ENCODE data around the gene IDH3G.
"Not testable (repeated sequence)": the region's sequence is repeated elsewhere in the genome, so short reads cannot be mapped to it uniquely, and the experiment has no call there.

IDH3G gene

DNA sequence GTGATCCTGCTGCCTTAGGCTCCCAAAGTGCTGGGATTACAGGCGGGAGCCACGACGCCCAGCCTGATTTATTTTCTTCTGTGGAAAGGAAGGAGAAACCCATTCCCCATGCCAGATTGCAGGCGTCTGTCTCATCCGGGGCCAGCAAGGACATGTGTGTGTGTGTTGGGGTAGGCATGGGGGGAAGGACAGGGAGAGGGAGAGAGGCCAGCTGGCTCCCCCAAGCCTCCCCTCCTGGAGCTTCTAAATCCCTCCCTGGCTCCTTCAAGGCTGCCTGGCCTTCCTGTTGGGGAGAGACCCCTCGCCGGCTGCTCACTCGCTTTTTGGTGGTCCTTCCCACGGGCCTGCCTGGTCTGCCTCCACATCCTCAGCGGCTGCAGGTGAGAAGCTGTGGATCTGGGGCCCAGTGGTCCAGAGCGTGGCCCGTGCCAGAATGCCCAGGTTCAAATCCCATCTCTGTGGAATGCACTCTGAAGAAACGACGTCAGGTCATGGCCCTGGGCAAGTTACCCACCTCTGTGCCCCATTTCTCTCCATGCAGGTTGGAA is 31.5 kb downstream of the IDH3G start:
- no peak for DNase-seq (ENCODE audit: low read depth in 2 of 2)

DNA sequence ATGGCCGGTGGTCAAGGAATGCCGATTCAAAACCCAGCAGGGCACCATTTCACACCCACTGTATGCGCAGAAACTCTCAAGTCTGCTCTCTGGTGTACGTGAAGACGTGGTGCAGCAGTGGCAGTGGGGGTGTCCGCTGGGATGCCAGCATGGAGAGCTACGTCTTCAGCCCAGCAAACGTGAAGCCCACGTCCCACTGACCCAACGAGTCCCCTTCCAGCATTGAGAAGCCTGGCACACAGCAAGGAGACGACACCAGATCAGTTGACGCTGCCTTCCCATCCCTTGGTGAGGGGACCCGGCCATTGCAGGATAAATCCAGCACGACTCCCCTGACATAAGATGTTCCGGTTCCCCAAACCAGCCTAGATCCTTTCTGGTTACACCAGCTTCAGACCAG is 32.3 kb downstream of the IDH3G start:
- DNase-seq (ENCODE audit: low read depth in 2 of 2), result no peak

DNA sequence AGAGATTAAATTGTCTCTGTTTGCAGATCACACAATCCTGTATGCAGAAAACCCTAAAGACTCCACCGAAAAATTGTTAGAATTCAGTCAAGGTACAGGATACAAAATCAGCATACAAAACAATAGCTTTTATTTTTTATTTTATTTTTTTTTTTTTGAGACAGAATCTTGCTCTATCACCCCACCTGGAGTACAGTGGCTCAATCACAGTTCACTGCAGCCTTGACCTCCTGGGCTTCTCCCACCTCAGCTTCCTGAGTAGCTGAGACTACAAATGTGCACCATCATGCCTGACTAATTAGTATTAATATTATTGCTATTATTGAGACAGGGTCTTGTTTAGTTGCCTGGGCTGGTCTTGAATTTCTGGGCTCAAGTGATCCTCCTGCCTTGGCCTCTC is 39.0 kb downstream of the IDH3G start:
- DNase-seq (ENCODE audit: low read depth in 2 of 2), result no peak

DNA sequence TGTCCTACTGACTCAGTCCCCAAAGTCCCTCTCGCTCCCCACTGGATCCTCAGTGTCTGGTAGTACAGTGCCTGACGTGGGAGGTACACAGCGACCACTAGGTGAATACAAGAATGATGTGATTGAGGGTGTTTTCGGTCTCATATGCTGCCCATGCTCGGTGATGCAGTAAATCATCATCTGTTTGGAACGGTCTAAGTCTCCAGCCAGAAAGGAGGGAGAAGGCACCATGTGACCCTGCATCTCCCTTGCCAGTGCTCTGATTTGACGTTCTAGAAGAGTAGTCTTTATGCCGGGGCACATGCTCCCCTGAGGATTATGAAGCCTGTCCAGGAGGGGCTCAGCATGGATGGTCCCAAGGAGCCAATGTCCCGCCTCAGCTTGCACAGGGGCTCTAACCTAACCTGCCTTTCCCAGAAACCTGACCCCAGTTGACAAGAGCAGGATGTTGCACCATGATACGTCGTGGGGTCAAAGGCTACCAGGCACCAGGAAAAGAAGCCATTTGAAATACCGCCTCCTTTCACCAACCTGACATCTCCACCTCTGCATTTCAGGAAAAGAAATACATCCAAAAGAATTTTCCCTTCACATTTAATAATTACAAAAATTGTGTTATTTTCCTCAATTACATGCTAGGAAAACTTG is 43.9 kb downstream of the IDH3G start:
- no peak for DNase-seq (ENCODE audit: low read depth in 2 of 2)

DNA sequence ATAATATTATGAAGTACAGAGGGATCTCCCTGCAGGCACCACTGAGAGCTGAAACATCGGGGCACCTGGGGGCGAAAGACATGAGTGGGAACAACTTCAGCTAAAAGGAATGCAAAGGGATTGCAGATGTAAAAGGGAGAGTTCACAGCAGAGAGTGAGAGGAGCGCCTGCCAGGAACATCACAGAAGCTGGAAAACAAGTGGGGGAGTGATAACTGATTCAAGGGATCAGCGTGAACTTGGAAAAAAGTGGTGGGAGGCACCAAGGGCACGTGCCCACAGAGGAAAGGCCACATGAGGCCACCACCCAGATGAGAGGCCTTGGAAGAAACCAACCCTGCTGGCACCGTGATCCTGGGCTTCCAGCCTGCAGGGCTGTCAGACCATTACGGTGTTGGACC is 45.2 kb downstream of the IDH3G start:
- not testable (repeated sequence) for DNase-seq (ENCODE audit: low read depth in 2 of 2)

DNA sequence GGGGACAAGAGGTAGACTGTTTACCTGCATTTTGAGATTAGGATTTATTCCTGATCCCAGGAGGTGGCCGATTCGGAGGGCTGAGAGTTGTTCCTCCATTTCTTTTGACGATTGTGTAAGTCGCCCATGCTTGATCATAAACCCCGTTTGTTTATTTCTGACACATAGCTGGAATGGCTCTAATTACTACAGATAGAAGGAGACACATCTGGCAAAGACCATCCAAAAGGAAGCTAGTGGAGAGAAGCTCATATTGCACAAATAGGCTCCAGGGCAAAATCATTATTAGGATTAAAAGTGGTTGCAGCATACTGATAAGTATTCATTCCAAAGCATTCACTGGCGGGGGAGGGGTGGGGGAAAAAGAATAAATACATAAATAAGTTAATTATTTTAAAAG is 47.2 kb downstream of the IDH3G start:
- DNase-seq (ENCODE audit: low read depth in 2 of 2), result not testable (repeated sequence)

DNA sequence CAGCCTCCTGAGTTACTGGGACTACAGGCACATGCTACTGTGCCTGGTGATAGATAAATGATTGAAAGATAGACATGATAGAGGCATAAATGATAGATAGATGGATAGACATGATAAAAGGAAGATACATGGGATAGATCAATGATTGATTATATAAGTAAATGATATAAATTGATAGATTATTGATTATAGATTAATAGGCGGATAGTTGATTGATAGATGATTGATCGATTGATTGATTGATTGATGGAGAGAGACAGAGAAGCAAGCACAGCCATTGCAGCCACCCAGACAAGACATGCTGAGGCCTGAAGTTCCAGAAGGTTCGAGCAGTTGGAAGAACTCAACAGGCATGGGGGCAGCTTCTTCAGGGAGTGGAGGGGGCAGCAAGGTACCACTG is 47.8 kb downstream of the IDH3G start:
- DNase-seq (ENCODE audit: low read depth in 2 of 2), result no peak

DNA sequence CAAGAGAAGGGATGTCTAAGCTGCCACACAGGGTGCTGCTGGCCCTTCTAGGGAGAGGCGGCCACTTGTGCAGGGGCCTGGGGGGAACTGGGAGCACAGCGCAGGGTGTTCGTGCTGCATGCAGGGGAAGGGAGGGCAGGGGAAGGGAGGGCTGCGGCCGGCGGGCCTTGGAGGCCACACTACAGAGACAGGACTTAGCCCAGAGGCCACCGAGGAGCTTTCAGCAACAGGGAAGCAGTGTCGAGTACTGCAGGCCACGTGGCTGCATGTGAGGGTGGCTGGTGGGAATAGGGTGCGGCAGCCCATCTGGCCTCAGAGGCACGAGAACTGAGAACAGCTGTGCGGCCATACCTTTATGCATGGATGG is 49.1 kb downstream of the IDH3G start:
- not testable (repeated sequence) for DNase-seq (ENCODE audit: low read depth in 2 of 2)

DNA sequence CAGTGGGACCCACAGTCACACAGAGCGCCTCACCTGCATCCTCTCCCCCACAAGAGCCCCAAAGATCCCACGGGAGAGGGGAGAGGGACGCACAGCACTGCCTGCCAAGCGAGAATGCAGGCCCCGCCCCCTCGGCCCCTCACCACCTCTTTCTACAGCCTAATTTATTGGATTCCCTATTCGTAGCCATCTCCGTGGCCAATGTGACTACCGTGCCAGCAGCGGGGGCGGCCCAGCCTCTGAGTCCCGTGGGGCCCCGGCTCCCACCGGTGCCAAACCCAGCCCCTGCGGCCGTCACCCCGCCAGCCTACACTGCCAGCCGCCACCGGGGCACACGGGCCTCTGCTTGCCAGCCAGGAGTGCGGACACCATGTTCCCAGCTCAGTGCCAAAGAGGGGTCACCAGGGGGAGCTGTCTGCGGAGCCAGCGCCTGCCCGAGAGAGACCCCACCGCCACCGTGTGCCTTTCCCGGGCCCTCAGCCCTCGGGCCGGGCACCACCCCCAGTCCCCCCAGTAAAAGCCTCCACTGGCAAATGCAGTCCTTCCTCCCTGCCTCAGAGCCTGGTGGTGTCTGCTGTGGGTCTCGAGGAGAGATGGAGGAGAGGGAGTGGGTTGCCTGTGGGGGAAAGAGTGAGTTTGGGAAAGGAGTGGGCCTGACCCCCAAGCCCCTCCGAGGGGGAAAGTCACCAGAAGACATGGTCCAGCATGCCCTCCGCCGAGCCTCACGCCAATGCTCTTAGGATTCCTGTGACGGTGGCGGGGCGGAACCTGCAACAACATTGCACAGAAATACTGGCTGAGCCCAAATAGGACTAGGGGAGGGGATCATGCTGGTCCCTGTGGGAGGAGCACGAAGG is 49.7 kb downstream of the IDH3G start:
- no peak for DNase-seq (ENCODE audit: low read depth in 2 of 2)

DNA sequence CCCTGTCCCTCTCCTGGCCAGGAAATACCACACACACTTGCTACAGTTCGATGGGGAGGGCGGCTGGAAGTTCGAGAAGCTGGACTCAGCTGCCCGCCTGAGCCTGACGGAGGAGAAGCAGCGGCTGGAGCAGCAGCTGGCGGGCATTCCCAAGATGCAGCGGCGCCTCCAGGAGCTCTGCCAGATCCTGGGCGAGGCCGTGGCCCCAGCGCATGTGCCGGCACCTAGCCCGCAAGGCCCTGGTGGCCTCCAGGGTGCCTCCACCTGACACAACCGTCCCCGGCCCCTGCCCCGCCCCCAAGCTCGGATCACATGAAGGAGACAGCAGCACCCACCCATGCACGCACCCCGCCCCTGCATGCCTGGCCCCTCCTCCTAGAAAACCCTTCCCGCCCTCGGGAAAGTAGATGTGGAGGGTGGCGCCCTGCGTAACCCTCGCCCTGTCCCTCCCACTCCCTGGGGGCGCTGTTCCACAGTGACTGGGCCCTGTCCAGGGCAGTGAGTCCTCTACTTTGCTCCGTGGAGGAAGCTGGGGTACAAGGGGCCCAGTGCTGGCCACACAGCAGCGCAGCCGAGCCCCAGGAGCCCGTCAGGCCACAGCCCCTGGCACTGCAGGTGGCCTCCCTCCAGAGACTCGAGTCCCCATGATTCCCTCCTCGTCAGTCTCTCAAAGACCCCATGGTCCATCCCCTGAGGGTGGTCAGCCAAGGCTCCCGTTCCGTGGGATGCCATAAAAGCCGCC is 50.5 kb downstream of the IDH3G start:
- DNase-seq (ENCODE audit: low read depth in 2 of 2), result not testable (repeated sequence)

DNA sequence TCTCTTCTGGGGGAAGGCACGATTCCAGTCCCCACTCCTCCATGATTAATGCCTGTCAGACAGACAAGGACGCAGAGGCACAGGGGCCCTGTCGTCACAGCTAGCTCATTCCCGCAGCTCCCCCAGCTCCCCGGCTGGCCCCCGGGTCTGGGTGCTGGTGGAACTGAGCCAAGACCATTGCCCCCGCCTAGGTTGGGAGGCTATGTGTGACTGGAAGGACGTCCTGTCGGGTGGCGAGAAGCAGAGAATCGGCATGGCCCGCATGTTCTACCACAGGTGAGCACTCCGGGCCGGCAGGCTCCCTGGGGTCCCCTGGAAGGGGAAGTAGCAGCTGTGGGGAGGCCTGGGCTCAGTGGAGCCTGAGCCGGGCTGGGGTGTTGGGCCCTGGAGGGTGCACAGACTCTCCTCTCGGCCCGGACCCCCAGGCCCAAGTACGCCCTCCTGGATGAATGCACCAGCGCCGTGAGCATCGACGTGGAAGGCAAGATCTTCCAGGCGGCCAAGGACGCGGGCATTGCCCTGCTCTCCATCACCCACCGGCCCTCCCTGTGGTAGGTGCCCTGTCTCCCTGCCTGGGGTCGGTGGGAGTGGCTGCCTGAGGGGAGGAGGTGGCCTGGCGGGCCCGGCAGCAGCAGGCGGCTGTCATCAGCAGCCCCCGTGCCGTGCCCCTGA is 51.2 kb downstream of the IDH3G start:
- DNase-seq (ENCODE audit: low read depth in 2 of 2), result not testable (repeated sequence)

DNA sequence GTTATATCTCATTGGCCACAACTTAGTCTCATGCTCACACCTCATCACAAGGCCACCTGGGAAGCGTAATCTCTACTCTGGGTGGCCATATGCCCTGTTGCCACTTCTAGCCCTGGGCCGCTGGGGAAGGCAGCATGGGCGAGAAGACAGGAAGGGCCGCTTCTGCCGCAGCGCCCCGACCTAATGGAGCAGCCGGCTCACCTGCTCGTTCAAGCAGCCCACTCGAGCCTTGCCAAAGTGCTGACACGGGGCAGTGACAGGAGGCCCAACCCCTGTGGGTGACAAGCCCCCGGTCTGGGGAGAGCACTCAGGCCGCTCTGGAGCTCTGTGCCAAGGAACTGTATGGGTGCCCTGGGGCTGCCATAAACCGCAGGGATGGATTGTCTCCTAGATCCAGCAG is 52.1 kb downstream of the IDH3G start:
- DNase-seq (ENCODE audit: low read depth in 2 of 2), result not testable (repeated sequence)

DNA sequence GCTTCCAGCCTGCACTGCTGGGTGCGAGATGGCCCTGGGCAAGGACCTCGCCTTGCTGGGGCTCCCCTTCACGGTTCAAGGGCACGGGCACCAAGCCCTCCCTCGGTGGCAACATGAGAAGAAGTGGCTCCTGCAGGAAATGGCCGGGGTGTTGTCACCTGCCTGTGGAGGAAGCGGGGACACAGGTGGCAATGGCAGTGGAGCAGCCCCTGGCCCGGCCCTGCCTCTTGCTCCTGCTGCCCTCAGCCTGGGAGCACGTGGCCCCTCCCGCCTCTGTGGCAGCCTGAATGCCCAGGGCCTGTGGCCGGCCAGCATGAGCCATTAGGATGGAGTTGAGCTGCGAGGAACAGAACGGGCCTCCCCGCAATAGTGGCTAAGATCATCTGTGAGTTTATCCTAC is 52.7 kb downstream of the IDH3G start:
- no peak for DNase-seq (ENCODE audit: low read depth in 2 of 2)

DNA sequence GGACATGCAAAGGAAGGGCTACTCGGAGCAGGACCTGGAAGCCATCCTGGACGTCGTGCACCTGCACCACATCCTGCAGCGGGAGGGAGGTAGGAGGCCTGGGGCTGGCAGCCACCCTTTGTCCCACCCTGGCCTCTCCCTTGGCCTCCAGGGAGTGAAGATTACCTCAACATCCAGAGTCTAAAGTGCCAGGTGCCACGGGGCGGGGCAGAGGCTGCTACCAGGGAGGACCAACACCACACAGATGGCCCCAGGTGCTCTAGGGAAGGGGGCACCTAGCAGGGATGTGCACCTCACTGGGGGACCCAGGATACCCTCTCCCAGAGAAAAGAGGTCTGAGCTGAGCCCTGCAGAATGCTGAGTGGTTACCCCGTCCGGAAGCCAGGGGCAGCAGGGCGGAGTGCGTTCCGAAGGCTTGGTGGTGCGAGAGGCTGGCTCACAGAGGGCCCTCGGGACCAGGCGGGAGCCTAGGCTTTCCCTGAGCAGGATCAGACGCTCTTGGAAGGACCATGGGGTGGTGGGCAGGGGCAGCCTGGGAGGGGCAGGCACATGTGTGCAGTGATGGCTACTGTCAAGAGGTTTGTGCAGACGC is 53.4 kb downstream of the IDH3G start:
- DNase-seq (ENCODE audit: low read depth in 2 of 2), result no peak

DNA sequence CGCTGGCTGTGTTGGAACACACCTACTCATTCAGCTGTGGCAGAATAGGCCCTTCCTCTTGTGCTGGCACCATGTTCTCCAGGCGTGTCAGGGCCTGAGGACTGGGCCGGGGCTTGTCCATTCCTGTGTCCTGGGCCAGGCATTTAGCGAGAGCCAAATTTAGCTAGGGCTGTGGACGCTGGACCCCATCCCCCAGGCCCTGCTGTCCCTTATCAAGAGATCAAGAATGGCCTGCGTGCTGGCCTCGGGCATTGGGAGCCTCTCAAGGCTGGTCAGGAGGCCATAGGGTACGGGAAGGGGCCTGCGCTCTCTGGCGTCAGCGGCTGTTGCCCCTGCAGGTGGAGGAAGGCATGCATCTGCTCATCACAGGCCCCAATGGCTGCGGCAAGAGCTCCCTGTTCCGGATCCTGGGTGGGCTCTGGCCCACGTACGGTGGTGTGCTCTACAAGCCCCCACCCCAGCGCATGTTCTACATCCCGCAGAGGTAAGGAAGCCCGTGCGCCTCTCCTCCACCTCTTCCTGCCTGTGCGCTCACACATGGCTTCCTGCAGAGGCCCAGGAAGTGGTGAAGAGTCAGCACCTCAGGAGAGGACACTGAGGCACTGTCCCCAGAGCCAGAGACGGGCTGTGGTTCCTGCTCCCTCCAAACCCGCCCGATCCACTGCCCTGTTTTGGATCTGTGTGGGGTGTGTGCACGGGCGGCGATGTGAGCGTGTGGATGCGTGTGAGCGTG is 54.3 kb downstream of the IDH3G start:
- DNase-seq (ENCODE audit: low read depth in 2 of 2), result no peak

DNA sequence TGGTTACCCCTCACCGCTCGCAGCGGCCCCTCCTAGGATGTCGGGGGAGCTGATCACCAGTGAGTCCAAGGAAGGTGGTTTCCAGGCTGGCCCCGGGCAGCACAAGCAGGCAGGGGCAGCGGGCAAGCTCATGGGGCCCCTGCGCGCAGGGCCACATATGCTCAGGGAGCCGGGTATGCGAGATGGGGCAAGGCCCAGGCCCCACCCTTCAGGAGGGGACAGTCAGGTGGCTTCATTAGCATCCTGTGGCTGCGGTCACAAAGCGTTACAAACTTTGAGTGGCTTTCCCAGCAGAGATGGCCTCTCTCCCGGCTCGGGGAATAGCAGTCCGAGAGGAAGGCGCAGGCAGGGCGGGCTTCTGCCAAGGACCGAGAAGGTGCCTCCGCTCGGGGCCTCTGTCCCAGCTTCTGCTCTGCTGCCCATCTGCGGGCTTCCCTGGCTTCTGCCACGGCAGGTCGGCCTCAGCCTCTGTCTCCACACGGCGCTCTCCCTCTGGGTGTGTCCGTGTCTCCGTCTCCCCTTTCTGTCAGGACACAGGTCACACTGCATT is 56.0 kb downstream of the IDH3G start:
- DNase-seq (ENCODE audit: low read depth in 2 of 2), result no peak

DNA sequence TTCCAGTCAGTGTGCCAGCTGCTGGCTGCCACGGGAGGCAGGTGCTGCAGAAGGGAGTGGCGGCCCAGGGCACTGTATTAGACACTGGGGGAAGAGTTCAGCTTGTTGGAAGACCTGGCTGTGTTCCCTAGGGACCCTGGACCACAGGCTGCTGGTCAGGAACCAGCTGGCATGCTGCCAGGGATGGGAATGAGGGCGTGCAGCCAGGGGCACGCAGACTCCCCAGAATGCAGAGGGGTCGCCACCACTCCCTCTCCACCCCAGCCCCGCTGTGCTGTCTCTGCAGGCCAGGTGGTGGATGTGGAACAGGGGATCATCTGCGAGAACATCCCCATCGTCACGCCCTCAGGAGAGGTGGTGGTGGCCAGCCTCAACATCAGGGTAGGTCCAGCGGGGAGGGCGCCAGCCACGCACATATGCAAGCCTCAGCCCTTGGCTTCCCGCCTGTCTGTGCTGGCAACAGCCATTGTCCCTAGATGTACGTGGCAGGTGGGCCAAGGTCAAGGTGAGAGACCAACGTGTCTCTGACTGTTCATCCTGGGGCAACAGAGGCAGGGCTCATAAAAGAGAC is 57.2 kb downstream of the IDH3G start:
- DNase-seq (ENCODE audit: low read depth in 2 of 2), result no peak

DNA sequence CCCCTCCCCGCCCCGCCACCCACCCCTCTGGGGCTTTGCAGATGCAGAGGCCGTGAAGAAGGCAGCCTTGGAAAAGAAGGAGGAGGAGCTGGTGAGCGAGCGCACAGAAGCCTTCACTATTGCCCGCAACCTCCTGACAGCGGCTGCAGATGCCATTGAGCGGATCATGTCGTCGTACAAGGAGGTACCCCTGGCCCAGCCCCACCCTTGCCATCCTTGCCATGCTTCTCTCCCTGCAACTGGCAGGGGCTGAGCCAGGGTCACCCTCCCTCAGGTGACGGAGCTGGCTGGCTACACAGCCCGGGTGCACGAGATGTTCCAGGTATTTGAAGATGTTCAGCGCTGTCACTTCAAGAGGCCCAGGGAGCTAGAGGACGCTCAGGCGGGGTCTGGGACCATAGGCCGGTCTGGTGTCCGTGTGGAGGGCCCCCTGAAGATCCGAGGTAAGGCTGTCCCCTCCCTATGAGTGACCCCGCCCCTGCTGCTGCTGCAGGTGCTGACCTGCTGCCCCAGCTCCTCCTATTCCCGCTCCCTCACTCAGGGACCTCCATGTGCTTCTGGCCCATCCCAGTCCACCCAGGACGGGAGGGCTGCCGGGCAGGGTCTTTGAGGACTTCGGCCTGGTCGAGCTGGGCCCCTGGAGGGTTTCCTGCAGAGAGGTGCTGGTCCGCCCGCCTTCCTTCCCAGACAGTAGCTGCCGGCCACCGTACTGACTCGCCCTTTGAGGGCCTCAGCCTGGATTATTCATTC is 57.9 kb downstream of the IDH3G start:
- DNase-seq (ENCODE audit: low read depth in 2 of 2), result no peak

Measured in stimulated activated CD8-positive, alpha-beta memory T cell treated with anti-CD3 and anti-CD28 coated beads, Interleukin-7, amount 100 ng/mL, for 4 hours (primary cell).